GM12801 (cell line): ENCODE data around the gene HDLBP.

Source experiments
- CTCF ChIP-seq: IDR thresholded peaks from one replicate; pipeline ENCODE4 v1.5.1; 2011; ENCODE audit warnings: control low read depth; ENCODE audit not compliant: insufficient read length; ENCODE audit errors: extremely low read depth

HDLBP gene

GRCh38 chr2:241300000-241300399, 15.5 kb downstream of the HDLBP start:
- no peak for TF ChIP-seq CTCF

GRCh38 chr2:241298673-241299072, 16.8 kb downstream of the HDLBP start:
- TF ChIP-seq CTCF: no peak

DNA sequence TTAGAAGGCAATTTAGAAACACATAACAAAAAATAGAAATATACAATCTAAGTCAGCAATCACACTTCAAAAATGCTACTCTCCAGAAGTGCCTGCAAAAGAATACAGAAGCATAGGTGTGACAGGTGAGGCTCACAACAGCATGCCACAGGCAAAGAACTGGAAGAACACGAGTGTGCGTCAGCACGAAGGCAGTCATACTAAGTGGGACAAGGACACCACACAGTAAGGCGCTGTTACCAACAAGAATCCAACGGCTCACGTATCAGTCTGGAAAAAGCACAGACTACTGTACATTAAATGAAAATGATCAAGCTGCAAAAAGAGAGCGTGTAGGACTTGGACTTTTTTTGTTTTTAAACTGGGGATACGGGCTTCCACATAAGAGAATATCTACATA, 18.7 kb downstream of the HDLBP start:
- no peak for TF ChIP-seq CTCF

GRCh38 chr2:241295326-241296095, 20.0 kb downstream of the HDLBP start:
- no peak for TF ChIP-seq CTCF

- TF ChIP-seq CTCF: no peak
These were observed 23.5 kb downstream of the HDLBP start for GRCh38 chr2:241291977-241292376.

DNA sequence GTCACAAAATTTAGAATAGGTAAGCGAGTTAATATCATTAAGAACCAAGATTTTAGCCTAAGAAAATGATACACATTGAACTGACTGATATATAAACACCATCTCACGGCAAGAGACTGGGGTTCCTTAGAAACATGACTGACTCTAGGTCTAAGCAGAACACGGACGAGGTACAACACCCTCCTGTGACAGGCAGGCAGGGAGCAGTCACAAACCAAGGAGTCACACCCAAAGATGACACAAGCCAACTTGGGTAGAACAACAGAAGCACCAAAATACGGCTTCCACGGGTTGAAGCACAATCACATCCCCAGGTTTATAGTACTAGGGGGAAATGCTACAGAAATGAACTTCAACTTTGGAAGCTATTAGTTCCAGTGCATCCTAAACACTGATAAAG, 24.3 kb downstream of the HDLBP start:
- TF ChIP-seq CTCF: no peak

DNA sequence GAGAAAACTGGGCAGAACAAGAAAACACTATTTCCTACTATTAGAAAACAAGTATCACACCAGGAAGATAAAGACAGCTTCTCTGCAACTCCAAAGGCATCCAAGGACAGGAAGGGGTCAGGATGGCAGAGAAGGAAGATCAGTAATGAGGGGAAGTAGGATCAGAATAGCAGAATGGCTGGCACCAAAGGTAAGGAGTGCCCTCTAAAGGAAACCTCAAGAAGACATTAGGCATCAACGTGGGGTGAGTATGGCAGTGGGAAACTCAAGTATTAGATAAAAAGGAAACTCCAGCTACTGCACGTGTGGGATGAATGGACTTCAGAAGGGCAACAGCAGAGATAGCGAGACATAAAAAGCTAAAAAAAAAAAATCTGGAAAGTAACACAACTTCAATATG, 25.9 kb downstream of the HDLBP start:
- no peak for TF ChIP-seq CTCF
